Spleen (tissue), 11 donors: ENCODE results near the gene ZNF799. TPM values are rescaled to one million over a fixed set of nuclear protein-coding genes. Genes with fewer than 3 reads are reported as not detected.
"Not testable (repeated sequence)": the region's sequence is repeated elsewhere in the genome, so short reads cannot be mapped to it uniquely, and the experiment has no call there.

Source experiments
- DNase-seq: peaks from one replicate; pipeline ENCODE4 v3.0.0-alpha.2; 2020
- H3K27ac ChIP-seq, 8 donors: fragments of 200-600 bp; sonication (generic) in 7 of 8; 1 replicate in 4 of 8; 2 replicates in 4 of 8; pipeline versions ENCODE4 v1.5.0 to v1.8.0; 2016 to 2021; ENCODE audit warnings: inconsistent platforms in 4 of 8, mild to moderate bottlenecking in 4 of 8, moderate library complexity in 1 of 8
- H3K27me3 ChIP-seq, 7 donors: fragments of 200-600 bp; sonication (generic) in 6 of 7; replicated peaks in 1 of 7; 1 replicate in 4 of 7; 2 replicates in 3 of 7; pipeline versions ENCODE4 v1.5.0 to v1.8.0; 2016 to 2021; ENCODE audit warnings: inconsistent platforms in 3 of 7, mild to moderate bottlenecking in 1 of 7
- H3K36me3 ChIP-seq, 6 donors: fragments of 200-600 bp; sonication (generic) in 5 of 6; 1 replicate in 4 of 6; 2 replicates in 2 of 6; pipeline versions ENCODE4 v1.5.0 to v1.8.0; 2016 to 2021; ENCODE audit warnings: inconsistent platforms in 2 of 6
- H3K4me1 ChIP-seq, 6 donors: fragments of 200-600 bp; sonication (generic) in 5 of 6; 1 replicate in 3 of 6; 2 replicates in 3 of 6; pipeline versions ENCODE4 v1.5.0 to v1.8.0; 2016 to 2021; ENCODE audit warnings: inconsistent platforms in 3 of 6
- H3K4me3 ChIP-seq, 8 donors: fragments of 200-600 bp; sonication (generic) in 7 of 8; 1 replicate in 4 of 8; 2 replicates in 4 of 8; pipeline versions ENCODE4 v1.5.0 to v1.8.0; 2016 to 2021; ENCODE audit warnings: inconsistent platforms in 4 of 8, mild to moderate bottlenecking in 4 of 8, moderate library complexity in 2 of 8
- H3K9me3 ChIP-seq, 8 donors: fragments of 200-600 bp; sonication (generic) in 7 of 8; 1 replicate in 4 of 8; 2 replicates in 4 of 8; pipeline versions ENCODE4 v1.5.0 to v1.8.0; 2016 to 2021; ENCODE audit warnings: inconsistent platforms in 4 of 8
- POLR2A ChIP-seq, 3 donors: fragments of 450-650 bp; IDR thresholded peaks; one replicate each; pipeline ENCODE4 v1.5.1; 2017; ENCODE audit warnings: antibody characterized with exemption in 3 of 3, mild to moderate bottlenecking in 1 of 3
- POLR2AphosphoS5 ChIP-seq, 3 donors: sonication (generic); formaldehyde crosslinking; IDR thresholded peaks; one replicate each; pipeline ENCODE4 v1.5.1; 2017; ENCODE audit warnings: antibody characterized with exemption in 3 of 3
- WGBS, 5 donors: extraction: QIAGEN DNeasy Blood & Tissue Kit in 3 of 5; methylation state at CpG; one replicate each; pipeline versions ENCODE4 v1.1.5 to v1.1.7; 2013 to 2018; 5-methylcytosine and 5-hydroxymethylcytosine counted together
- intact Hi-C: fragments of 100-400 bp; cut with DNase I; formaldehyde crosslinking; loops from one replicate; pipeline ENCODE4 v1.15.0; 2023; ENCODE audit warnings: low total_unique reads
- polyA plus RNA-seq, 3 donors: library from polyadenylated mRNA; stranded (reverse); fragments of 200-250 nt; gene quantifications; one replicate each; pipeline ENCODE4 v1.2.1, GENCODE V29; 2013
- total RNA-seq, 7 donors: library from RNA; depleted of rRNA in 3 of 7; stranded (reverse); fragments of >200 nt in 3 of 7; fragmentation: NEBNext Ultra II Directional in 4 of 7; extraction: Animal tissue kit (Norgen Biotek cat#: 25700) in 4 of 7; gene quantifications; one replicate each; pipeline versions ENCODE4 v1.1.0 to v1.2.1, GENCODE V29; 2016 to 2021
- TF ChIP-seq, protein P1 (sequence below), 11 experiments: fragments of 200-600 bp in 7 of 11; fragments of 450-650 bp in 4 of 11; sonication (generic) in 4 of 11; IDR thresholded peaks in 8 of 11; conservative IDR thresholded peaks in 3 of 11; 1 replicate in 7 of 11; 2 replicates in 4 of 11; pipeline versions ENCODE4 v1.4.0 to v1.8.0; 2016 to 2021; ENCODE audit warnings: antibody characterized with exemption in 11 of 11, inconsistent platforms in 4 of 11, mild to moderate bottlenecking in 1 of 11
- donor health status: healthy with polysubstance abuse.
- donor health status: DM: no; HTN: no; CAD: no; lungs with moderate emphysema.
- donor health status: DM: no; HTN: no; CAD: no.
- donor health status: Bipolar disorder and iron deficiency.
- donor health status: healthy.
- donor health status: DM: no; HTN: no; CAD: no.
- donor health status: DM: yes; HTN: yes; CAD: no.

ZNF799 gene
- total and polyA plus RNA-seq, 10 donors: 3.2 to 12.8 (median 6.7) TPM

DNA sequence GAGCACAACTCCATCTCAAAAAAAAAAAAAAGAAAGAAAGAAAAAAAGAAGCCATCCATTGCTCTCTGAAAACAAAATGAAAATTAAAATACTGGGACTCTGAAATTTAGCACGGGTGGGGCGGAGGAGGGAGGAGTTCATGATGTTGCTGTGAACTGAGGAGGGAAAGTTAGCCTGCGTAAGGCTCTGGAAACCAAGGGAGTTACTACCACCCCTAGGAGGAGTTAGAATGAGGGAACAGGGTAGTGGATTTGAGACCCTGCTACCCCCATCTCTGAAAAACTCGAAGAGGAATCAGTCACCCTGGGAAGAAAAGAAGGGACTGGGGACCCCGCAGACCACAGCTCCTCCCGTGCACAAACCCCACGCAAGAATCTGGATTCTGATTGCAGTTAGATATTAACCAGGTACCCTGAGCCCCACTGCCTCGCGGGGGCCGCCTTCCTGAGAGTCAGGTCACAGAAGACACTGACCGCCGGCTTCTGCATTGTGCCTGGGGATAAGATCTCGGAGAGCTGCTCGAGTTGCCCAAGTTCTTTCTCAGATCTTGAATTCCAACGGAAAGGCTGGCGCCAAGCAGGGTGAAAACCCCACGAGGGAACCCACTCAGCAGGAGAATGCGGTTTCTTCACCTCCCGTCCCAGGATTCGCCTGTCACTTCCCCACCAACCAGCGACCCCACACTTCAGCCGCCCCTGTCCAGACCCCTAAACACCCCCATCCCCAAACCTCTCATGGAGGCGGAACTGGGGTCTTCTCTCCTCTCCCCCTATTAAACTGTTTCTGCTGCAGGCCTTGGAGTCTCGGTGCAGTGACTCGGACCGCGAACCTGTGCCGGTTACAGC, 36.5 kb downstream of the ZNF799 start:
- Histone ChIP-seq H3K4me3 (peak overlapping the region; percentile 68 to 87 (median 71)), H3K36me3 (no peaks in the 10 kb centered on the region), H3K27ac (peak overlapping the region in 7 of 8 donors; percentile 79 to 88 (median 83)), H3K27me3 (no peaks in the 10 kb centered on the region), H3K9me3 (peaks cover 0 to 21% (median 0%) of the 10 kb centered on the region in 8 donors), H3K4me1 (peaks cover 8 to 27% (median 16%) of the 10 kb centered on the region in 6 donors)
- intact Hi-C loops: no loop called here
- peak; percentile 73 for DNase-seq
- 9 to 14% (median 10%) methylated on average over 21 to 28 of the region's 28 CpGs for WGBS, 5 donors
- TF ChIP-seq POLR2AphosphoS5 (IDR thresholded peaks at IDR 0.05) (no peak), POLR2A (IDR thresholded peaks at IDR 0.05) (no peak)
- TF ChIP-seq, protein P1, sequence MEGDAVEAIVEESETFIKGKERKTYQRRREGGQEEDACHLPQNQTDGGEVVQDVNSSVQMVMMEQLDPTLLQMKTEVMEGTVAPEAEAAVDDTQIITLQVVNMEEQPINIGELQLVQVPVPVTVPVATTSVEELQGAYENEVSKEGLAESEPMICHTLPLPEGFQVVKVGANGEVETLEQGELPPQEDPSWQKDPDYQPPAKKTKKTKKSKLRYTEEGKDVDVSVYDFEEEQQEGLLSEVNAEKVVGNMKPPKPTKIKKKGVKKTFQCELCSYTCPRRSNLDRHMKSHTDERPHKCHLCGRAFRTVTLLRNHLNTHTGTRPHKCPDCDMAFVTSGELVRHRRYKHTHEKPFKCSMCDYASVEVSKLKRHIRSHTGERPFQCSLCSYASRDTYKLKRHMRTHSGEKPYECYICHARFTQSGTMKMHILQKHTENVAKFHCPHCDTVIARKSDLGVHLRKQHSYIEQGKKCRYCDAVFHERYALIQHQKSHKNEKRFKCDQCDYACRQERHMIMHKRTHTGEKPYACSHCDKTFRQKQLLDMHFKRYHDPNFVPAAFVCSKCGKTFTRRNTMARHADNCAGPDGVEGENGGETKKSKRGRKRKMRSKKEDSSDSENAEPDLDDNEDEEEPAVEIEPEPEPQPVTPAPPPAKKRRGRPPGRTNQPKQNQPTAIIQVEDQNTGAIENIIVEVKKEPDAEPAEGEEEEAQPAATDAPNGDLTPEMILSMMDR (IDR thresholded peaks at IDR 0.05 in 8 of 11, conservative IDR thresholded peaks at IDR 0.05 in 3 of 11): no peak

DNA sequence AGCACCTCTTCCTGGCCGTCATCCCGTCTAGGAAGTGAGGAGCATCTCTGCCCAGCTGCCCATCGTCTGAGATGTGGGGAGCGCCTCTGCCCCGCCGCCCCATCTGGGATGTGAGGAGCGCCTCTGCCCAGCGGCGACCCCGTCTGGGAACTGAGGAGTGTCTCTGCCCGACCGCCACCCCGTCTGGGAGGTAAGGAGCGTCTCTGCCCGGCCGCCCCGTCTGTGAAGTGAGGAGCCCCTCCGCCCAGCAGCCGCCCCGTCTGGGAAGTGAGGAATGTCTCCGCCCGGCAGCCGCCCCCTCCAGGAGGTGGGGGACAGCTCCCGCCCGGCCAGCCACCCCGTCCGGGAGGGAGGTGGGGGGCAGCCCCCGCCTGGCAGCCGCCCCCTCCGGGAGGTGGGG, 38.8 kb downstream of the ZNF799 start:
- intact Hi-C loops: not testable (repeated sequence)
- 93 to 97% (median 95%) methylated on average over 12 to 30 of the region's 30 CpGs for WGBS, 5 donors

DNA sequence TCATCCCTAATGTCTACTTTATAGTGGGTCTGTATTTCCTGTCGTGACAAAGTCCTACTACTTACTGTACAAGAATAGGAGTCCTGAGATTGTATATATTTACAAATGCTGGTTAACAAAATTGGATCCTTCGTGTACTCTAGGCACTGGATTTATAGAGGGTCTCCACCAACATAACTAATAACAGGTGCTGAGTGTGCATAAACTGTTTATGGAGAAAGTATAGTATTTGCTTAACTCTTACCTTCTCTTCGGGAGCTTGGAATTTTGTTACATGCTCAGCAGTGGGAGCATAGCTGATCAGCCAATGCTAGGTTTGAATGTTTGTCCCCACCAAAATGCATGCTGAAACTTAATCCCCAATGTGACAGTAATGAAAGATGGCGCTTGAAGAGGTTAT, 47.7 kb downstream of the ZNF799 start:
- DNase-seq: no peak
- Histone ChIP-seq H3K4me1 (no peaks in the 10 kb centered on the region), H3K36me3 (peaks cover 15 to 46% (median 27%) of the 10 kb centered on the region in 6 donors), H3K27ac (no peak overlapping the region), H3K9me3 (peaks cover 23 to 100% (median 93%) of the 10 kb centered on the region in 8 donors), H3K4me3 (no peak overlapping the region), H3K27me3 (no peaks in the 10 kb centered on the region)
- WGBS, 5 donors: 89 to 97% (median 93%) methylated on average over 4 of the region's 4 CpGs
- intact Hi-C loops: no loop called here
- TF ChIP-seq POLR2AphosphoS5 (IDR thresholded peaks at IDR 0.05) (no peak), POLR2A (IDR thresholded peaks at IDR 0.05) (no peak)
- TF ChIP-seq, protein P1 (IDR thresholded peaks at IDR 0.05 in 8 of 11, conservative IDR thresholded peaks at IDR 0.05 in 3 of 11): no peak

More for the DNA sequence above, 38.8 kb downstream of the ZNF799 start:
- DNase-seq, H3K27ac ChIP-seq, H3K36me3 ChIP-seq, H3K27me3 ChIP-seq, H3K4me3 ChIP-seq: not testable (repeated sequence)
- Histone ChIP-seq H3K4me1 (peaks cover 8 to 27% (median 16%) of the 10 kb centered on the region in 6 donors), H3K9me3 (peaks cover 0 to 35% (median 10%) of the 10 kb centered on the region in 8 donors)

DNA sequence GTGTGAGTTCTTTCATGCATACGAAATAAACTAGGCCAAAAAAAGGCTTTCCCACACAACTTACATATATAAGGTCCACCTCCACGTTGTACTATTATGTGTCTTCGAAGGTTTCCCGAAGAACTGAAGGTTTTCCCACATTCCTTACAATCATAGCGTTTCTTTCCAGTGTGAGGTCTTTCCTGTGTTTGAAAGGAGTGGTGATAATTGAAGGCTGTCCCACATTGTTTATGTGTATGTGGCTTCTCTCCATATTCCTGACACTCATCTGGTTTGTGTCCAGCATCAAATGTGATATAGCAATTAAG, 50.2 kb downstream of the ZNF799 start:
- Histone ChIP-seq H3K27ac (no peak overlapping the region), H3K36me3 (peaks cover 15 to 46% (median 27%) of the 10 kb centered on the region in 6 donors), H3K4me1 (no peaks in the 10 kb centered on the region), H3K4me3 (no peak overlapping the region), H3K27me3 (no peaks in the 10 kb centered on the region), H3K9me3 (peaks cover 26 to 100% (median 100%) of the 10 kb centered on the region in 8 donors)
- DNase-seq: no peak
- intact Hi-C loops: no loop called here
- TF ChIP-seq POLR2AphosphoS5 (IDR thresholded peaks at IDR 0.05) (no peak), POLR2A (IDR thresholded peaks at IDR 0.05) (no peak)
- TF ChIP-seq, protein P1 (IDR thresholded peaks at IDR 0.05 in 8 of 11, conservative IDR thresholded peaks at IDR 0.05 in 3 of 11): no peak
- WGBS, 5 donors: 91 to 97% (median 95%) methylated on average over 5 of the region's 5 CpGs
